HepG2 (cell line): ENCODE data around the gene ARHGEF10L. TPM values are rescaled to one million over a fixed set of nuclear protein-coding genes. Genes with fewer than 3 reads are reported as not detected.

ENCODE experiments used
- ARHGAP35 ChIP-seq: sonication (generic); formaldehyde crosslinking; IDR thresholded peaks from 2 replicates; pipeline ENCODE4 v1.9.0; 2022; ENCODE audit warnings: mild to moderate bottlenecking, inconsistent platforms, moderate library complexity, missing genetic modification reagents, borderline replicate concordance
- ATRX ChIP-seq: sonication (generic); formaldehyde crosslinking; IDR thresholded peaks from 2 replicates; pipeline ENCODE4 v1.4.0; 2020; ENCODE audit warnings: missing genetic modification reagents, borderline replicate concordance
- HNRNPK ChIP-seq: fragments of 200-400 bp; formaldehyde crosslinking; IDR thresholded peaks from 2 replicates; pipeline ENCODE4 v1.6.1; 2018; ENCODE audit warnings: low read length, low read depth, moderate library complexity, mild to moderate bottlenecking; ENCODE audit not compliant: poor library complexity, severe bottlenecking
- JARID2 ChIP-seq: sonication (generic); formaldehyde crosslinking; IDR thresholded peaks from 2 replicates; pipeline ENCODE4 v1.8.1; 2023; ENCODE audit warnings: missing genetic modification reagents, inconsistent platforms; ENCODE audit not compliant: insufficient replicate concordance
- MTA1 ChIP-seq: sonication (generic); formaldehyde crosslinking; IDR thresholded peaks from 2 replicates; pipeline ENCODE4 v1.4.0; 2020; ENCODE audit warnings: missing genetic modification reagents, mild to moderate bottlenecking, borderline replicate concordance
- NR2F6 ChIP-seq, 2 experiments: IDR thresholded peaks; 2 replicates each; pipeline ENCODE4 v1.6.1; 2016; ENCODE audit warnings: antibody characterized with exemption in 1 of 2, mild to moderate bottlenecking in 1 of 2
- PATZ1 ChIP-seq: sonication (generic); formaldehyde crosslinking; IDR thresholded peaks from 2 replicates; pipeline ENCODE4 v1.4.0; 2020; ENCODE audit warnings: missing genetic modification reagents
- POLR2AphosphoS5 ChIP-seq: IDR thresholded peaks from 2 replicates; pipeline ENCODE4 v1.6.1; 2012; ENCODE audit warnings: low read depth, low read length
- PPARG ChIP-seq: conservative IDR thresholded peaks from 2 replicates; pipeline ENCODE4 v1.6.1; 2016; ENCODE audit warnings: missing biosample characterization, missing genetic modification reagents
- RBM22 ChIP-seq: fragments of 200-400 bp; formaldehyde crosslinking; optimal IDR thresholded peaks from 2 replicates; pipeline ENCODE3; 2017; ENCODE audit warnings: mild to moderate bottlenecking, low read length, moderate library complexity
- TFDP1 ChIP-seq: IDR thresholded peaks from 2 replicates; pipeline ENCODE4 v1.6.1; 2016; ENCODE audit warnings: missing compliant biosample characterization, missing genetic modification reagents, borderline replicate concordance
- ZNF230 ChIP-seq: sonication (generic); formaldehyde crosslinking; IDR thresholded peaks from 2 replicates; pipeline ENCODE4 v1.4.0; 2020; ENCODE audit warnings: mild to moderate bottlenecking, missing genetic modification reagents
- ZNF30 ChIP-seq: sonication (generic); formaldehyde crosslinking; IDR thresholded peaks from 2 replicates; pipeline ENCODE4 v1.5.0; 2020; ENCODE audit warnings: mild to moderate bottlenecking, missing genetic modification reagents
- ZNF333 ChIP-seq: sonication (generic); formaldehyde crosslinking; IDR thresholded peaks from 2 replicates; pipeline ENCODE4 v1.4.0; 2020; ENCODE audit warnings: mild to moderate bottlenecking, missing genetic modification reagents, borderline replicate concordance
- ZNF652 ChIP-seq: IDR thresholded peaks from 2 replicates; pipeline ENCODE4 v1.6.1; 2016; ENCODE audit warnings: low read depth, borderline replicate concordance
- ZNF746 ChIP-seq: sonication (generic); formaldehyde crosslinking; IDR thresholded peaks from 2 replicates; pipeline ENCODE4 v1.8.0; 2022; ENCODE audit warnings: mild to moderate bottlenecking, missing genetic modification reagents
- ZNF878 ChIP-seq: sonication (generic); formaldehyde crosslinking; IDR thresholded peaks from 2 replicates; pipeline ENCODE4 v1.8.1; 2023; ENCODE audit warnings: mild to moderate bottlenecking, missing genetic modification reagents, moderate library complexity
- polyA plus RNA-seq, 8 experiments: library from polyadenylated mRNA; depleted of rRNA in 3 of 8; stranded (reverse) in 7 of 8; unstranded in 1 of 8; fragments of >200 nt; fragmentation: Illumina TruSeq in 4 of 8; extraction: Trizol in 4 of 8; gene quantifications; 2 replicates each; pipeline versions ENCODE4 v1.2.1 to v1.2.3, GENCODE V29; 2011 to 2016; ENCODE audit warnings: low read depth in 4 of 8, missing spikeins in 1 of 8, mixed read lengths in 1 of 8; ENCODE audit not compliant: insufficient read depth in 1 of 8
- total RNA-seq, 5 experiments: library from RNA; depleted of rRNA; stranded (reverse); fragments of >200 nt; fragmentation: Illumina TruSeq; extraction: Trizol; gene quantifications; 2 replicates each; pipeline ENCODE4 v1.2.3, GENCODE V29; 2016; ENCODE audit warnings: low read depth in 1 of 5
- TF ChIP-seq, protein P1 (sequence below): sonication (generic); formaldehyde crosslinking; IDR thresholded peaks from 2 replicates; pipeline ENCODE4 v1.5.0; 2020; ENCODE audit warnings: mild to moderate bottlenecking, missing genetic modification reagents
- TF ChIP-seq, protein P2 (sequence below), 2 experiments: sonication (generic) in 1 of 2; formaldehyde crosslinking in 1 of 2; IDR thresholded peaks; 2 replicates each; pipeline versions ENCODE4 v1.4.0 to v1.6.1; 2016 to 2020; ENCODE audit warnings: borderline replicate concordance in 1 of 2, low read depth in 1 of 2, mild to moderate bottlenecking in 1 of 2, missing genetic modification reagents in 1 of 2

The ARHGEF10L gene
- total and polyA plus RNA-seq, 2 of the 13 experiments (the other 11 are each of a cell fraction or from before 2014, with no cell fraction given), result 46.5 to 78.3 TPM

DNA sequence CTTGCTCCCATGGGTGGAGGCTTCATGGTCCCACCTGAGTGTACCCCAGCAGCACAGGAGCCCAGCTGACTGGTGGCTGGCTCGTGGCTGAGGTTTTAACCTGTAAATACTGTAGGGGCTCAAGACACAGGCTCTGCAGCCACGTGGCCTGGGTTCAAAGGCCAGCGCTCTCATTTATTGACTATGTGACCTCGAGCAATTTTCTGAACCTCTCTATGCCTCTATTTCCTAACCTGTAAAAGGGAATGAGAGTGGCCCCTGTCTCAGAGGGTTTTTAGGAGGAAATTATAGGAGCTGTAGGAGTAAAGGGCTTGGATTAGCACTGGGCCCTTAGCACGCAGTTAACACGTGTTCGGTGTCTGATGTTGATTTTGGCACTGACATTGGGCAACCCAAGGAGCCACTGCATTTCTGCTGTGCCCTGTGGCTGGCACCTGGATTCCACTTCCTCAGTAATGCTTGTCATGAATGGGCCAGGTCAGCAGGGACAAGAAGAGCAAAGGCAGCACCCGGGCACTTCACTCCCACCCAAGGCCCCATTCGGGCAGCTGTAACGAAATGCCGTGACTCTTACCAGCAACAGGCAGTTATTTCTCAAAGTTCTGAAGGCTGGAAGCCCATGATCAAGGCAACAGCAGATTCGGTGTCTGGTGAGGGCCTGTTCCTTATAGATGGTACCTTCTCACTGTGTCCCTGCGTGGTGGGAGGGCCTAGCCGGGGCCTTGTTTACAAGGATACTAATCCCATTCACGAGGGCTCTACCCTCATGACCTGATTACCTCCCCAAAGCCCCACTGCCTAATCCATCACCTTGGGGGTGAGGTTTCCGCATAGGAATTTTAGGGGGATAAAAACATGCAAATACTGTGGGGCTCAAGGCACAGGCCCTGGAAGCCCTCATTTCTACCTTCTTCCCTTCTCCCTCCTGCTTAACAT lies 25.2 kb downstream of the ARHGEF10L start (continued):
- TF ChIP-seq PATZ1 (peak; percentile 15; the same call in 1 of the 2 replicates), TFDP1 (CRISPR knock-in tag) (no peak), POLR2AphosphoS5 (no peak), MTA1 (CRISPR knock-in tag) (0 out of 2 replicates have a peak, but pooled peaks have one; percentile 28), ZNF746 (CRISPR knock-in tag) (no peak), ZNF652 (CRISPR knock-in tag) (no peak), NR2F6 (IDR thresholded peaks at IDR 0.05) (peak; percentile 63), NR2F6 (CRISPR knock-in tag; IDR thresholded peaks at IDR 0.05) (peak; percentile 80), HNRNPK (no peak), ZNF30 (no peak), ATRX (CRISPR knock-in tag) (no peak), JARID2 (no peak), ZNF333 (CRISPR knock-in tag) (no peak), ZNF230 (CRISPR knock-in tag) (no peak; the same call in 1 of the 2 replicates), ZNF878 (CRISPR knock-in tag) (no peak), RBM22 (no peak), ARHGAP35 (no peak), PPARG (no peak)
- TF ChIP-seq, protein P1, sequence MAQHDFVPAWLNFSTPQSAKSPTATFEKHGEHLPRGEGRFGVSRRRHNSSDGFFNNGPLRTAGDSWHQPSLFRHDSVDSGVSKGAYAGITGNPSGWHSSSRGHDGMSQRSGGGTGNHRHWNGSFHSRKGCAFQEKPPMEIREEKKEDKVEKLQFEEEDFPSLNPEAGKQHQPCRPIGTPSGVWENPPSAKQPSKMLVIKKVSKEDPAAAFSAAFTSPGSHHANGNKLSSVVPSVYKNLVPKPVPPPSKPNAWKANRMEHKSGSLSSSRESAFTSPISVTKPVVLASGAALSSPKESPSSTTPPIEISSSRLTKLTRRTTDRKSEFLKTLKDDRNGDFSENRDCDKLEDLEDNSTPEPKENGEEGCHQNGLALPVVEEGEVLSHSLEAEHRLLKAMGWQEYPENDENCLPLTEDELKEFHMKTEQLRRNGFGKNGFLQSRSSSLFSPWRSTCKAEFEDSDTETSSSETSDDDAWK (CRISPR knock-in tag), result no peak
- TF ChIP-seq, protein P2, sequence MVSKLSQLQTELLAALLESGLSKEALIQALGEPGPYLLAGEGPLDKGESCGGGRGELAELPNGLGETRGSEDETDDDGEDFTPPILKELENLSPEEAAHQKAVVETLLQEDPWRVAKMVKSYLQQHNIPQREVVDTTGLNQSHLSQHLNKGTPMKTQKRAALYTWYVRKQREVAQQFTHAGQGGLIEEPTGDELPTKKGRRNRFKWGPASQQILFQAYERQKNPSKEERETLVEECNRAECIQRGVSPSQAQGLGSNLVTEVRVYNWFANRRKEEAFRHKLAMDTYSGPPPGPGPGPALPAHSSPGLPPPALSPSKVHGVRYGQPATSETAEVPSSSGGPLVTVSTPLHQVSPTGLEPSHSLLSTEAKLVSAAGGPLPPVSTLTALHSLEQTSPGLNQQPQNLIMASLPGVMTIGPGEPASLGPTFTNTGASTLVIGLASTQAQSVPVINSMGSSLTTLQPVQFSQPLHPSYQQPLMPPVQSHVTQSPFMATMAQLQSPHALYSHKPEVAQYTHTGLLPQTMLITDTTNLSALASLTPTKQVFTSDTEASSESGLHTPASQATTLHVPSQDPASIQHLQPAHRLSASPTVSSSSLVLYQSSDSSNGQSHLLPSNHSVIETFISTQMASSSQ (IDR thresholded peaks at IDR 0.05; ENCODE audit: low read depth), result no peak
- TF ChIP-seq, protein P2 (CRISPR knock-in tag; IDR thresholded peaks at IDR 0.05; ENCODE audit: borderline replicate concordance), result no peak
